CD4-positive, alpha-beta T cell treated with Interleukin-6 at 100 ng/mL for 8 hours (primary cell): Measurements from ENCODE around the gene WNT2B.

ENCODE experiments used
- DNase-seq: peaks from one replicate; pipeline ENCODE4 v3.0.0-alpha.2; 2020; ENCODE audit warnings: mixed read lengths, low spot score

WNT2B gene

GRCh38 chr1:112575154-112575804 is 66.5 kb downstream of the WNT2B start:
- DNase-seq: no peak

- DNase-seq: no peak
Measured at GRCh38 chr1:112576240-112576639, 67.5 kb downstream of the WNT2B start.
